T-cell (primary cell): ENCODE measurements around the gene PARL. TPM values are rescaled to one million over a fixed set of nuclear protein-coding genes. Genes with fewer than 3 reads are reported as not detected.

Source experiments
- ATAC-seq, 4 experiments: fragments of 200-7000 bp in 3 of 4; fragments of 150-1000 bp in 1 of 4; cut with Tn5 transposase; replicated peaks in 1 of 4; 1 replicate in 3 of 4; 2 replicates in 1 of 4; pipeline ENCODE4 v1.10.0; 2021; ENCODE audit warnings: moderate library complexity in 3 of 4, mild to moderate bottlenecking in 2 of 4, moderate number of reproducible peaks in 1 of 4
- CTCF ChIA-PET, 2 donors: fragments of 300-600 bp; sonication (Branson Sonifier 250); formaldehyde crosslinking; loops; one replicate each; lab custom pipeline; 2022; ENCODE audit warnings: antibody characterized with exemption in 2 of 2; lab: Charles Lee
- POLR2A ChIA-PET, 2 donors: fragments of 300-600 bp; sonication (Branson Sonifier 250); formaldehyde crosslinking; loops; one replicate each; lab custom pipeline; 2022; ENCODE audit warnings: antibody characterized with exemption in 2 of 2; lab: Charles Lee
- DNase-seq, 35 experiments: peaks; one replicate each; pipeline versions ENCODE4 v3.0.0 to v3.0.0-alpha.2; 2013 to 2023
- H3K27ac ChIP-seq: one replicate; pipeline ENCODE4 v1.5.1; 2013; ENCODE audit warnings: low read length
- H3K27me3 ChIP-seq, 2 experiments: replicated peaks in 1 of 2; 1 replicate in 1 of 2; 2 replicates in 1 of 2; pipeline versions ENCODE4 v1.6.1 to v1.7.0; 2013; ENCODE audit warnings: low read length in 1 of 2, mixed read lengths in 1 of 2; ENCODE audit not compliant: control insufficient read depth in 2 of 2, insufficient read depth in 2 of 2; ENCODE audit errors: extremely low read depth in 1 of 2
- H3K36me3 ChIP-seq, 2 donors: 1 replicate in 1 of 2; 2 replicates in 1 of 2; pipeline versions ENCODE4 v1.6.1 to v1.7.0; 2013; ENCODE audit warnings: low read length in 1 of 2; ENCODE audit not compliant: control insufficient read depth in 2 of 2, insufficient read depth in 1 of 2; ENCODE audit errors: extremely low read depth in 1 of 2
- H3K4me1 ChIP-seq, 2 experiments: 1 replicate in 1 of 2; 2 replicates in 1 of 2; pipeline versions ENCODE4 v1.6.1 to v1.7.0; 2013; ENCODE audit warnings: low read length in 2 of 2, mixed read lengths in 1 of 2; ENCODE audit not compliant: insufficient read depth in 2 of 2, control insufficient read depth in 1 of 2; ENCODE audit errors: extremely low read depth in 1 of 2
- H3K4me3 ChIP-seq, 2 donors: 1 replicate in 1 of 2; 2 replicates in 1 of 2; pipeline versions ENCODE4 v1.5.1 to v1.7.0; 2013; ENCODE audit warnings: mild to moderate bottlenecking in 2 of 2, low read length in 1 of 2, moderate library complexity in 1 of 2; ENCODE audit not compliant: control insufficient read depth in 1 of 2; ENCODE audit errors: extremely low read depth in 1 of 2
- H3K9me3 ChIP-seq: 2 replicates; pipeline ENCODE4 v1.7.0; 2013
- H3K27ac Mint-ChIP-seq, 2 donors: one replicate each; pipeline ENCODE4 v1.8.0; 2020 to 2021; ENCODE audit warnings: mild to moderate bottlenecking in 2 of 2, mixed read lengths in 2 of 2
- H3K27me3 Mint-ChIP-seq, 2 donors: one replicate each; pipeline ENCODE4 v1.8.0; 2021 to 2022; ENCODE audit warnings: mixed read lengths in 2 of 2
- H3K36me3 Mint-ChIP-seq: one replicate; pipeline ENCODE4 v1.8.0; 2021; ENCODE audit warnings: mixed read lengths
- H3K4me1 Mint-ChIP-seq, 3 donors: one replicate each; pipeline ENCODE4 v1.8.0; 2020 to 2022; ENCODE audit warnings: mixed read lengths in 3 of 3, mild to moderate bottlenecking in 1 of 3
- H3K4me3 Mint-ChIP-seq, 3 donors: one replicate each; pipeline ENCODE4 v1.8.0; 2020 to 2022; ENCODE audit warnings: mild to moderate bottlenecking in 3 of 3, mixed read lengths in 3 of 3, moderate library complexity in 3 of 3
- H3K9me3 Mint-ChIP-seq, 3 donors: one replicate each; pipeline ENCODE4 v1.8.0; 2020 to 2022; ENCODE audit warnings: mixed read lengths in 3 of 3
- whole genome bisulfite sequencing: methylation state at CpG from one replicate; pipeline ENCODE4 v1.1.5; 2013; ENCODE audit warnings: missing lambda C conversion rate; ENCODE audit not compliant: insufficient coverage; 5-methylcytosine and 5-hydroxymethylcytosine counted together
- total RNA-seq, 35 experiments: library from RNA in 6 of 35; stranded (reverse) in 6 of 35; fragments of 120-200 nt in 1 of 35; gene quantifications; one replicate each; pipeline versions ENCODE4 v1.2.1 to v1.2.4 and lab custom pipeline; 2013 to 2026

PARL gene
- total RNA-seq, 5 donors from 2014 or later (not counting 1 experiment from before 2014, with no cell fraction given): 38.8 to 46.2 (median 41.3) TPM

GRCh38 chr3:183907176-183907575 lies 22.5 kb upstream of the PARL start:
- POLR2A ChIA-PET: no interaction called here

GRCh38 chr3:183906234-183906921 lies 21.7 kb upstream of the PARL start:
- Mint-ChIP-seq H3K27me3 (peaks cover 3 to 8% of the 10 kb centered on the region in 2 donors), H3K36me3 (no peaks in the 10 kb centered on the region), H3K9me3 (no peaks in the 10 kb centered on the region), H3K4me1 (no peaks in the 10 kb centered on the region), H3K4me3 (no peak overlapping the region), H3K27ac (no peak overlapping the region)
- DNase-seq (no peak), ATAC-seq (no peak)
- Histone ChIP-seq H3K27ac (no peak overlapping the region), H3K9me3 (no peaks in the 10 kb centered on the region), H3K4me1 (no peaks in the 10 kb centered on the region), H3K4me3 (no peak overlapping the region), H3K27me3 (peaks cover 0 to 13% of the 10 kb centered on the region in 2 experiments), H3K36me3 (no peaks in the 10 kb centered on the region)
- POLR2A ChIA-PET: no interaction called here
- CTCF ChIA-PET: no interaction called here
- 72% methylated on average over 9 of the region's 13 CpGs for WGBS

More at GRCh38 chr3:183907176-183907575, 22.5 kb upstream of the PARL start:
- CTCF ChIA-PET: no interaction called here
- H3K9me3 ChIP-seq: no peaks in the 10 kb centered on the region
- peaks cover 0 to 3% of the 10 kb centered on the region in 2 donors for H3K27me3 Mint-ChIP-seq
- H3K4me3 ChIP-seq: no peak overlapping the region
- no peaks in the 10 kb centered on the region for H3K4me1 Mint-ChIP-seq
- no peaks in the 10 kb centered on the region for H3K36me3 ChIP-seq
- 44% methylated on average over 3 of the region's 6 CpGs for WGBS
- no peak overlapping the region for H3K27ac Mint-ChIP-seq
- H3K36me3 Mint-ChIP-seq: no peaks in the 10 kb centered on the region
- no peak for ATAC-seq
- H3K4me3 Mint-ChIP-seq: no peak overlapping the region
- no peak for DNase-seq
- no peaks in the 10 kb centered on the region for H3K9me3 Mint-ChIP-seq
- H3K27ac ChIP-seq: no peak overlapping the region
- H3K27me3 ChIP-seq: peaks cover 0 to 13% of the 10 kb centered on the region in 2 experiments
- no peaks in the 10 kb centered on the region for H3K4me1 ChIP-seq

DNA sequence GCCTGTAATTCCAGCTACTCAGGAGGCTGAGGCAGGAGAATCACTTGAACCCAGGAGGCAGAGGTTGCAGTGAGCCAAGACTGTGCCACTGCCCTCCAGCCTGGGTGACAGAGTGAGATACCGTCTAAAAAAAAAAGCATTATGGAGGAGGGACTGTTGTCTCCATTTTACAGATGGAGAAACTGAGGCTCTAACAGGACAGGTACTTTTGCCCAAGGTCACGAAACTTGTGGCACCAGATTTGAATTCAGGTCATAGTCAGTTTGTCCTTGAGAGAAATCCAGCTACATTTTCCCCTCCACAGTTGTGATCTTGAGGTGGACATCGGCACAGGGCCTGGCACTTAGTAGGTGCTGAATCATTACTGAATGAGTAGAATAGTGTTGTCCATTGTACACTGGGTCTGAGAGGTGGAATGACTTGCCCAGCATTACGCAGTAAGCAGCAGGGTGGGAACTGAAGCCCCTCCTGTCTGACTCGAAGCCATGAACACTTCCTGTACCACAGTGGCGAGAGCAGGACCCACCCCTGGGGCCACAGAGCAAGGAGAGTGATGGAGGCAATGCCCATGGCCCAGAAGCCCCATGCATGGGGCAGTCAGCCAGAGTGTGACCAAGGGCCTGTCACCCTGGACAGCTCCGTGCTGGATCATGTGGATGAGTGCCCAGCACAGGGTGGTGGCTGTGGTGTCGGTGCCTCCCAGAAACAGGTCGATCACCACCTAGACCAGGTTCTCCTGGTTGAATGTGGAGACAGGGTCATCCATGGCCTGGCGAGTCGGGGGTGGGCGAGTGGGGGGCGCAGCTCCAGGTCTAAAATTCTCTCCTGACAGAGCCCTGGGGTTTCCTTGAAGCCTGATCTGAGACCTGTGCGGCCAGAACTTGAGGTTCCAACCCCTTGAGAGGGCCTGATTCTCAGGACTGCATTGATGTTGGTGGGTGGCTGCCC lies 20.4 kb upstream of the PARL start:
- H3K4me1 ChIP-seq: no peaks in the 10 kb centered on the region
- H3K27me3 ChIP-seq: peaks cover 0 to 16% of the 10 kb centered on the region in 2 experiments
- DNase-seq (no peak), ATAC-seq (no peak)
- H3K36me3 ChIP-seq: no peaks in the 10 kb centered on the region
- no peaks in the 10 kb centered on the region for H3K36me3 Mint-ChIP-seq
- no peak overlapping the region for H3K27ac ChIP-seq
- H3K4me3 ChIP-seq: no peak overlapping the region
- H3K27ac Mint-ChIP-seq: no peak overlapping the region
- H3K4me3 Mint-ChIP-seq: no peak overlapping the region
- no peaks in the 10 kb centered on the region for H3K9me3 ChIP-seq
- H3K4me1 Mint-ChIP-seq: no peaks in the 10 kb centered on the region
- CTCF ChIA-PET: no interaction called here
- H3K27me3 Mint-ChIP-seq: peaks cover 14 to 16% of the 10 kb centered on the region in 2 donors
- WGBS: 76% methylated on average over 9 of the region's 14 CpGs
- H3K9me3 Mint-ChIP-seq: peaks cover 0 to 3% (median 0%) of the 10 kb centered on the region in 3 donors
- POLR2A ChIA-PET: no interaction called here

DNA sequence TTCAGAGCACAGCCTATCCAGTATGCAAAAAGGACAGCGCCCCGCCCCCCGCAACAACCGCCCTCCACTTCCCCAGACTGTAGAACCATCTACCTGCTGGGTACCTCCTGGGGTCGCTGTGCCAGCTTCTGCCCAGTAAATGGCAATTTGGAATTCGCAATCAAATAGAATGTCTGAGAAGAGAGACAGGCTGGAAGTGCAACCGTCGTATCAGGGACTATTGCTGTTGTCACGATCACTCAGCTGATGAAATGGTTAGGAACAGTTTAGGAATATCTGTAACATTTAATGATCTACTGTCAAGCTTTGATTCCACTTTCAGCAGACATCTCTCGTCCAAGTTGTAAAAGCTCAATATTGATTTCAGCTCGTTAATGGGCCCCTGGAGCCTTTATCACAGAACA lies 13.3 kb upstream of the PARL start:
- POLR2A ChIA-PET: no interaction called here
- H3K4me1 Mint-ChIP-seq: peaks cover 0 to 3% (median 0%) of the 10 kb centered on the region in 3 donors
- WGBS: 68% methylated on average over 7 of the region's 11 CpGs
- DNase-seq: no peak
- H3K9me3 Mint-ChIP-seq: peaks cover 0 to 3% (median 0%) of the 10 kb centered on the region in 3 donors
- H3K36me3 Mint-ChIP-seq: no peaks in the 10 kb centered on the region
- no peak overlapping the region for H3K27ac Mint-ChIP-seq
- Histone ChIP-seq H3K27ac (no peak overlapping the region), H3K27me3 (peaks cover 0 to 37% of the 10 kb centered on the region in 2 experiments), H3K9me3 (no peaks in the 10 kb centered on the region), H3K4me3 (no peak overlapping the region), H3K4me1 (no peaks in the 10 kb centered on the region), H3K36me3 (no peaks in the 10 kb centered on the region)
- CTCF ChIA-PET: interaction anchor here in 1 of 2 donors (0.7 to 2.0 kb wide), 4 partner anchors 13 to 1742 kb away, joined by 3 to 5 read pairs (median 4); partner anchors contain the start of genes DVL3 and PARL
- peaks cover 19 to 25% of the 10 kb centered on the region in 2 donors for H3K27me3 Mint-ChIP-seq
- no peak for ATAC-seq
- no peak overlapping the region for H3K4me3 Mint-ChIP-seq

- H3K36me3 ChIP-seq: no peaks in the 10 kb centered on the region
- no peak overlapping the region for H3K4me3 ChIP-seq
- Mint-ChIP-seq H3K4me3 (no peak overlapping the region), H3K27me3 (peaks cover 21 to 28% of the 10 kb centered on the region in 2 donors), H3K4me1 (peaks cover 0 to 3% (median 0%) of the 10 kb centered on the region in 3 donors), H3K27ac (no peak overlapping the region), H3K9me3 (peaks cover 0 to 3% (median 0%) of the 10 kb centered on the region in 3 donors), H3K36me3 (no peaks in the 10 kb centered on the region)
- POLR2A ChIA-PET: no interaction called here
- DNase-seq: no peak
- H3K27ac ChIP-seq: no peak overlapping the region
- H3K9me3 ChIP-seq: no peaks in the 10 kb centered on the region
- peaks cover 0 to 40% of the 10 kb centered on the region in 2 experiments for H3K27me3 ChIP-seq
- H3K4me1 ChIP-seq: no peaks in the 10 kb centered on the region
- WGBS: 70% methylated on average over 2 of the region's 4 CpGs
- no peak for ATAC-seq
- CTCF ChIA-PET: interaction anchor here (0.6 to 2.0 kb wide), 7 partner anchors 13 to 1743 kb away, joined by 3 to 5 read pairs (median 3); partner anchors contain the start of genes DVL3 (in 1 of the 2) and PARL (in 1 of the 2)
Measured at GRCh38 chr3:183897606-183898005, 12.9 kb upstream of the PARL start.

GRCh38 chr3:183896610-183897009 lies 11.9 kb upstream of the PARL start:
- Histone ChIP-seq H3K27me3 (peaks cover 0 to 40% of the 10 kb centered on the region in 2 experiments), H3K9me3 (no peaks in the 10 kb centered on the region), H3K4me3 (no peak overlapping the region), H3K36me3 (no peaks in the 10 kb centered on the region), H3K27ac (no peak overlapping the region), H3K4me1 (no peaks in the 10 kb centered on the region)
- DNase-seq (no peak), ATAC-seq (no peak)
- ChIA-PET POLR2A (interaction anchor here in 1 of 2 donors (0.5 to 0.6 kb wide), 2 partner anchors 17 to 49 kb away, joined by 3 to 9 read pairs; no protein-coding TSS in a partner anchor), CTCF (interaction anchor here (0.5 to 1.6 kb wide), 5 partner anchors 33 to 1549 kb away, joined by 3 to 7 read pairs (median 4); no protein-coding TSS in a partner anchor)
- H3K9me3 Mint-ChIP-seq: peaks cover 0 to 3% (median 0%) of the 10 kb centered on the region in 3 donors
- H3K27ac Mint-ChIP-seq: no peak overlapping the region
- H3K4me3 Mint-ChIP-seq: no peak overlapping the region
- no CpG with 5 or more reads among the region's 2 CpGs for WGBS
- H3K4me1 Mint-ChIP-seq: peaks cover 0 to 3% (median 0%) of the 10 kb centered on the region in 3 donors
- H3K36me3 Mint-ChIP-seq: no peaks in the 10 kb centered on the region
- H3K27me3 Mint-ChIP-seq: peaks cover 21 to 28% of the 10 kb centered on the region in 2 donors
